Parathyroid adenoma (tissue), 2 donors: Measurements from ENCODE around the gene PRKAR1B.

Experiments used
- H2AFZ ChIP-seq: fragments of 300-600 bp; sonication (generic); one replicate; pipeline ENCODE4 v1.7.0; 2017; ENCODE audit warnings: antibody characterized with exemption, mild to moderate bottlenecking
- H3K27ac ChIP-seq: fragments of 300-600 bp; sonication (generic); one replicate; pipeline ENCODE4 v1.7.0; 2017
- H3K27me3 ChIP-seq: fragments of 300-600 bp; sonication (generic); one replicate; pipeline ENCODE4 v1.7.0; 2017; ENCODE audit warnings: low read length; ENCODE audit not compliant: control insufficient read depth, insufficient read depth
- H3K36me3 ChIP-seq: fragments of 300-600 bp; sonication (generic); one replicate; pipeline ENCODE4 v1.7.0; 2017; ENCODE audit warnings: low read length; ENCODE audit not compliant: control insufficient read depth, insufficient read depth
- H3K4me1 ChIP-seq: fragments of 300-600 bp; sonication (generic); one replicate; pipeline ENCODE4 v1.7.0; 2017; ENCODE audit warnings: control low read depth
- H3K4me2 ChIP-seq: fragments of 300-600 bp; sonication (generic); one replicate; pipeline ENCODE4 v1.7.0; 2017; ENCODE audit warnings: low read length
- H3K4me3 ChIP-seq: fragments of 300-600 bp; sonication (generic); one replicate; pipeline ENCODE4 v1.7.0; 2017; ENCODE audit warnings: low read depth, low read length
- H3K79me2 ChIP-seq: fragments of 300-600 bp; sonication (generic); one replicate; pipeline ENCODE4 v1.7.0; 2017; ENCODE audit warnings: control low read depth
- H3K9ac ChIP-seq: fragments of 300-600 bp; sonication (generic); one replicate; pipeline ENCODE4 v1.7.0; 2017; ENCODE audit warnings: mild to moderate bottlenecking
- H3K9me3 ChIP-seq: fragments of 300-600 bp; sonication (generic); one replicate; pipeline ENCODE4 v1.7.0; 2017; ENCODE audit warnings: low read length; ENCODE audit not compliant: control insufficient read depth
- CTCF ChIP-seq: fragments of 300-600 bp; sonication (generic); IDR thresholded peaks from one replicate; pipeline ENCODE4 v1.7.0; 2017; ENCODE audit warnings: antibody characterized with exemption, mild to moderate bottlenecking
- donor health status: primary hyperparathyroidism.

PRKAR1B gene

DNA sequence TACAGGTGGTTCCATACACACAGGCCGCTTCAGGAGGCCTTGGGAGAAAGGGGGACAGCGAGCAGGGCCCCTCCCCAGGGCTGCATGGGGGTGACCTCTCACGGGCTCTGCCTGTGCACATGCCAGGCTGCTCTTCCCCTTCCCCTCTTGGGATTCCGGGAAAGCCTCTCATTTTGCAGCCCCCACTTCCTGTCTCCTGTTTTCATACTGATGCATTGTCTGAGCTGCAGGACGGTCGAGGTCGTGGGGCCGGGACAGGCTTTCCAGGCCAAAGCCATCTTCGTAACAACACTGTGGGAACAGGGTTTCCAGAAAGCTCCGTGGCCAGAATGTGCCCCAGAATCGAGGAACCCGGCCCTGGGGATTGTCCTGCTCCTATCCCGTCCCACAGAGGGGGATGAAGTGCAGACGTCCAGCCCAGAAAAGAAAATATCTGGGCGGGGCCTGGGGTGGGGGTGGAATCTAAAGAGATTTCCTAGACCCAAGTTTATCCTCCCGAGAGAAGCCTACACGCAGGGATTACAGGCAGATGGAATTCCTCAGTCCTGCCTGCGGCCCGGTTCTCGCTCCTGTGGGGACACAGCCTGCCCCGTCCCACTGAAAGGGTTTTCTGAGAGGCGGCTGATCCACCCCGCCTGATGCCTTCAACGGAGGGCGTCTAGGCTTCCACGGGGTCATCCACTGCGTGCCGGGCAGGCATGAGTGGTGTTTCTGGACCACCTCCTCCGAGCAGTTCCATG is 30.1 kb downstream of the PRKAR1B start:
- Histone ChIP-seq H3K9me3 (no peaks in the 10 kb centered on the region), H3K36me3 (no peaks in the 10 kb centered on the region), H3K9ac (no peak overlapping the region), H3K27ac (peak overlapping the region; percentile 37), H2AFZ (no peak overlapping the region), H3K4me1 (no peaks in the 10 kb centered on the region), H3K79me2 (peaks cover 4% of the 10 kb centered on the region), H3K4me2 (no peak overlapping the region), H3K27me3 (no peaks in the 10 kb centered on the region), H3K4me3 (no peak overlapping the region)
- no peak for TF ChIP-seq CTCF

GRCh38 chr7:696426-696811 is 30.7 kb downstream of the PRKAR1B start:
- Histone ChIP-seq H3K36me3 (no peaks in the 10 kb centered on the region), H3K79me2 (peaks cover 4% of the 10 kb centered on the region), H3K27me3 (no peaks in the 10 kb centered on the region), H3K4me3 (no peak overlapping the region), H3K27ac (no peak overlapping the region), H3K9ac (no peak overlapping the region), H3K4me2 (no peak overlapping the region), H2AFZ (no peak overlapping the region), H3K9me3 (no peaks in the 10 kb centered on the region), H3K4me1 (no peaks in the 10 kb centered on the region)
- TF ChIP-seq CTCF: no peak

- H3K4me2 ChIP-seq: no peak overlapping the region
These were observed 33.8 kb downstream of the PRKAR1B start for GRCh38 chr7:693280-693679.

GRCh38 chr7:691361-692045 is 35.6 kb downstream of the PRKAR1B start:
- Histone ChIP-seq H3K79me2 (peaks cover 3% of the 10 kb centered on the region), H3K36me3 (no peaks in the 10 kb centered on the region), H2AFZ (no peak overlapping the region), H3K4me2 (no peak overlapping the region), H3K4me3 (no peak overlapping the region), H3K9ac (no peak overlapping the region), H3K9me3 (no peaks in the 10 kb centered on the region), H3K27ac (no peak overlapping the region), H3K4me1 (no peaks in the 10 kb centered on the region), H3K27me3 (no peaks in the 10 kb centered on the region)
- TF ChIP-seq CTCF: no peak

More at GRCh38 chr7:693280-693679, 33.8 kb downstream of the PRKAR1B start:
- Histone ChIP-seq H3K27me3 (no peaks in the 10 kb centered on the region), H3K27ac (no peak overlapping the region), H3K9me3 (no peaks in the 10 kb centered on the region), H3K4me1 (no peaks in the 10 kb centered on the region), H3K79me2 (peaks cover 3% of the 10 kb centered on the region), H3K36me3 (no peaks in the 10 kb centered on the region), H2AFZ (no peak overlapping the region), H3K9ac (no peak overlapping the region), H3K4me3 (no peak overlapping the region)
- no peak for TF ChIP-seq CTCF
